Measurements from ENCODE around the gene ACSF2. TPM values are rescaled to one million over a fixed set of nuclear protein-coding genes. Genes with fewer than 3 reads are reported as not detected.
"Not testable (repeated sequence)": the region's sequence is repeated elsewhere in the genome, so short reads cannot be mapped to it uniquely, and the experiment has no call there.

ACSF2 gene
- total RNA-seq, 2 experiments from 2014 or later, result 33.1 to 33.4 TPM

DNA sequence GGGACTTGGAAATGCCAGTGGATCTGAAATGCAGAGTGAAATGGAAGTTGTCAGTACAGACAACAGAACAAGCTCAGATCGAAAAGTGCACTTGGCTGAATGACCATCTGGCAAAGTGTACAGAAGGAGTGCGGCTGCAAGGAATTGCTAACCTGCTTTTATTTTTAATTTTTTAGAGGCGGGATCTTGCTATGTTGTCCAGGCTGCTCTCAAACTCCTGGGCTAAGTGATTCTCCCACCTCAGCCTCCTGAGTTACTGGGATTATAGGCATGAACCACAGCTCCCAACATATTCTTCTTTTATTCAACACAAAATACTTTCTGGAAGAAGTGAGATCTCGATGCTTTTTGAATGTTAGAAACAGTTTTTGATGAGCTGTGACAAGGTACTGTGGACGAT, 32.3 kb upstream of the ACSF2 start:
- POLR2A ChIA-PET, result interaction anchor here (0.8 kb wide), 1 partner anchor 8 kb away, joined by 3 read pairs; no protein-coding TSS in a partner anchor
- ATAC-seq (no peak), DNase-seq (no peak)
- Mint-ChIP-seq H3K27ac (no peak overlapping the region), H3K27me3 (ENCODE audit: low read depth) (no peaks in the 10 kb centered on the region), H3K4me3 (no peak overlapping the region), H3K9me3 (ENCODE audit: insufficient read depth) (no peaks in the 10 kb centered on the region), H3K4me1 (ENCODE audit: low read depth) (peaks cover 27% of the 10 kb centered on the region), H3K36me3 (ENCODE audit: low read depth) (peaks cover 50% of the 10 kb centered on the region)
- CTCF ChIA-PET, result interaction anchor here (6.9 kb wide), 1 partner anchor 31 kb away, joined by 84 read pairs; no protein-coding TSS in a partner anchor

DNA sequence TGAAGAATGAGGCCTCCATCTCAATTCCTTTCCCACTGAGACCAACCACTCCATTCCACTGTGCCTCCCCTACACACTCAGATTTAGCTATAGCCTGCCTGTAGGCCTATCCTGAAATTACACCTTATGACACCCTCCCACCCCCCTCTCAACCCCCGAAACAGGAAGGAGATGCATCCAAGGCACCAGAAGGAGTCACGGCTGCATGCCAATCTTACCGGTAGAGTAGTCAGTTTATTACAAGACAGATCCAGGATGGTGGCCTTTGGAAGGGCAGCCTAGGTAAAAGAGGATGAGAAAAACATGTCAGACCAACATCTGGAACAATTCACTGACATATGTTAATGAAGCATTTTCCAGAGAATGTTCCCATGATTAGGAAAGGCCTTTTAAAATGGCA, 31.3 kb upstream of the ACSF2 start:
- Mint-ChIP-seq H3K27me3 (ENCODE audit: low read depth) (no peaks in the 10 kb centered on the region), H3K4me3 (peak overlapping the region; percentile 93), H3K27ac (no peak overlapping the region), H3K4me1 (ENCODE audit: low read depth) (peaks cover 27% of the 10 kb centered on the region), H3K9me3 (ENCODE audit: insufficient read depth) (no peaks in the 10 kb centered on the region), H3K36me3 (ENCODE audit: low read depth) (peaks cover 43% of the 10 kb centered on the region)
- no peak for DNase-seq
- ChIA-PET POLR2A (interaction anchor here (4.2 kb wide), 1 partner anchor 20 kb away, joined by 53 read pairs; the partner anchor contains the start of genes EME1 and MRPL27), CTCF (interaction anchor here (6.9 kb wide), 1 partner anchor 32 kb away, joined by 84 read pairs; no protein-coding TSS in a partner anchor)
- no peak for ATAC-seq

DNA sequence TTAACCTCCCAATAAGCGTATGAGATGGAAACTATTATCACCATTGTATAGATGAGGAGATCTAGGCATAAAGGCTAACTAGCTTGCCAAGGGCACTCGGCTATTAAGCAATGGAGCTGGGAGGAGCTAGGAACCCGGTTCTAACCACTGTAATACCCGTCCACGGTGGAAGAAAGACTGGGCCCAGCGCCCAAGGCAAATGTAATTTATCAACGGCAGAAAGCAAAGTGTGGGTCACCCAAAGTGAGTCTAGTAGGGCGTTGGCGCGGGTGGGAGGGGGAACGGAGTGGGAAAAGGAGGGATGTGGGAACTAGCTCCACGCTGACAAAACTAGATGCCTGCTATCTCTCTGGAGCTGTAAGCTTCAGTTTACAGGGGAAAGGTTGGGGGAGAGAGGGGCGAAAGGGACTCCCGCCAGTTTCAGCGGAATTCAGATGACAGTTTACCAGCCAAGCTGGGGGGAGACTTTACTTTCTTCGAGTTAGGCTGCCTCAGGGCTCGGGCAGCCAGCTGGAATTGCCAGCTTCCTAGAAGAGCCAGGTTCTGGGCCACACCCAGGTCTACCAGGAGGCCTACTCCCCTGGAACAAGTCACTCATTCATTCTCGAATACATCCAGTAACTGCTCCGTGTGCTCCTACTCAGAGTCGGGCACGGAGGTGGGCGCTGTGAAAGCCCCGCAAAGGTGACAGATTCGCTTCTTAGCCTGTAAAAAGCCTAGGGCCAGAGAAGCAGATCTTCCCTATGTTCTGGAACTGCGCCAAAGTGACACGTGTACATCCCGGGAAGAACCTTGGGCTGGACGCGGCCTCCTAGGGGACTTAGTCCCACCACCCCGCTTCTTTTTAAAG, 29.5 kb upstream of the ACSF2 start:
- CTCF ChIA-PET, result interaction anchor here (0.7 to 6.9 kb wide), 45 partner anchors 7 to 1964 kb away, joined by 3 to 84 read pairs (median 6); partner anchors contain the start of genes ACSF2, EME1, MRPL27 and RSAD1

DNA sequence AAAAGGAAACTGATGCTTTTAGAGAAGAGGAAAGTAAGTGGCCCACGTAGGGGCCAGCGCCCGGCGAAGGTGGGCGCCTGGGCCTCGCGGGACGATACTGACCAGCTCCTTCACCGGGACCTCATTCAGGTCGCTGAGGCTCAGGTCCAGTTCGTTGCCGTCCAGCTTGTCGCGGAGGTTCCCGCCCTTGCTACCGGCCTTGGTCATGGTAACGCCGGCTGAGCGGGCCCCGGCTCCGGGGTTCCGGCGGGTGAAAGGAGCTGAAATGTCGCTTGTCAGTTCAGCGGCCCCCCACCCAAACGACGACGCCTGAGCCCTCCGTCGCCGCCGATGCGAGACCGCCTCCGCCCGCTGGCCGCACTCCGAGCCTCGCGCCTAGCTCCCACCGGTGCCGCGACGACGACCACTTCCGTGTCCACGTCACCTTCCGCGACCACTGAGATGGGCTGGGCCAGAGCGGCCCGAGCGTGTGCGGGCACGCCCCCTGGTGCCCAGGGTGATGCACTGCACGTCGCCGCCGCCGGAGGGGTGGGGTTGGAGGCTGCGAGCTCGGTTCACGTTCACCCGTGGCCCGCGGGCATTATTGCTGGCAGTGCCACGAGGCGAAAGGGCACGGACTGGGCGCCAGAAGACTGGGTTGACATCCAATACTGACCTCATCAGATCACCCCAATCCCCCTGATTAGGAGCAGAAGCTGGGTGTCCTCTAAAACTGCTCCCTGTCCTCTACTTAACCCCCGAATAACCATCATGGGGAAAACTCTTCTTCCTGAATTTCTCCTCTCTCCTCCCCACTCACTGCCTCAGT, 28.7 kb upstream of the ACSF2 start, which contains the start of gene LRRC59:
LRRC59 (minus strand) TSS at position 413 of the 808 bp plus-strand sequence; CDS start at position 207, 206 bp downstream.
- peak; percentile 96 for ATAC-seq
- H3K27me3 Mint-ChIP-seq (ENCODE audit: low read depth), result no peaks in the 10 kb centered on the region
- POLR2A ChIA-PET, result interaction anchor here (0.5 to 4.2 kb wide), 21 partner anchors 8 to 728 kb away, joined by 3 to 53 read pairs (median 4); partner anchors contain the start of genes EME1, MRPL27, RSAD1 and XYLT2

More for the DNA sequence above, 29.5 kb upstream of the ACSF2 start:
- H3K27ac Mint-ChIP-seq, result peak overlapping the region; percentile 94
- H3K4me3 Mint-ChIP-seq, result peak overlapping the region; percentile 93
- no peaks in the 10 kb centered on the region for H3K9me3 Mint-ChIP-seq (ENCODE audit: insufficient read depth)
- H3K27me3 Mint-ChIP-seq (ENCODE audit: low read depth), result no peaks in the 10 kb centered on the region
- ATAC-seq (peak; percentile 18), DNase-seq (peak; percentile 36)
- peaks cover 39% of the 10 kb centered on the region for H3K36me3 Mint-ChIP-seq (ENCODE audit: low read depth)
- peaks cover 27% of the 10 kb centered on the region for H3K4me1 Mint-ChIP-seq (ENCODE audit: low read depth)
- POLR2A ChIA-PET, result interaction anchor here (0.5 to 4.2 kb wide), 22 partner anchors 8 to 728 kb away, joined by 3 to 53 read pairs (median 4); partner anchors contain the start of genes EME1, MRPL27, RSAD1 and XYLT2

DNA sequence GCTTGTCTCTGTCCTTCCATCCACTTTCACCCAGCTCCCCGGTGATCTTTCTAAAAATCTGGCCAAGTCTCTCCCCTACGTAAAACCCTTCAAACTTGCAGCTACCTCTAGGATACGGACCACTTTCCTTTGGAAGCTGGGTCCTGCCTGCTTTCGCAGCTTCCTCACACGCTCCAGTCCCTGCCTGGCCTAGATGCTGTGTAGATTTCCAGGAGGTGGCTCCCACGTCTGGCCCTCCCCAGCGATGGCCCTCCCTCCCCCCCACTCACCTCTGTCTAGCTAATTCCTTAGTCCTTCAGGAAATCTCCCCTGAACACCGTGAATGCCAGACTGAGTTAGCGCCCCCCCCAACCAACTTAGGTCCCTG, 28.1 kb upstream of the ACSF2 start:
- ChIA-PET CTCF (interaction anchor here (0.8 to 6.9 kb wide), 36 partner anchors 9 to 1966 kb away, joined by 3 to 84 read pairs (median 6); partner anchors contain the start of genes ACSF2, ANKRD40, COL1A1 and EME1), POLR2A (interaction anchor here (0.5 to 4.2 kb wide), 15 partner anchors 7 to 79 kb away, joined by 3 to 53 read pairs (median 6); partner anchors contain the start of genes EME1, MRPL27 and XYLT2)
- H3K4me3 Mint-ChIP-seq, result peak overlapping the region; percentile 93
- no peaks in the 10 kb centered on the region for H3K27me3 Mint-ChIP-seq (ENCODE audit: low read depth)
- H3K9me3 Mint-ChIP-seq (ENCODE audit: insufficient read depth), result no peaks in the 10 kb centered on the region
- no peak for DNase-seq
- H3K27ac Mint-ChIP-seq, result peak overlapping the region; percentile 94
- peaks cover 27% of the 10 kb centered on the region for H3K4me1 Mint-ChIP-seq (ENCODE audit: low read depth)
- ATAC-seq, result no peak
- H3K36me3 Mint-ChIP-seq (ENCODE audit: low read depth), result peaks cover 32% of the 10 kb centered on the region

More for the DNA sequence above, 28.7 kb upstream of the ACSF2 start, which contains the start of gene LRRC59:
- peak within 1 kb of the TSS; percentile 93 for H3K4me3 Mint-ChIP-seq
- peaks cover 36% of the 10 kb centered on the region for H3K36me3 Mint-ChIP-seq (ENCODE audit: low read depth)
- H3K9me3 Mint-ChIP-seq (ENCODE audit: insufficient read depth), result no peaks in the 10 kb centered on the region
- DNase-seq, result peak; percentile 94
- peak within 1 kb of the TSS; percentile 94 for H3K27ac Mint-ChIP-seq
- peaks cover 27% of the 10 kb centered on the region for H3K4me1 Mint-ChIP-seq (ENCODE audit: low read depth)
- CTCF ChIA-PET, result interaction anchor here (0.7 to 6.9 kb wide), 47 partner anchors 8 to 1965 kb away, joined by 3 to 84 read pairs (median 6); partner anchors contain the start of genes ACSF2, ANKRD40, EME1 and MRPL27

DNA sequence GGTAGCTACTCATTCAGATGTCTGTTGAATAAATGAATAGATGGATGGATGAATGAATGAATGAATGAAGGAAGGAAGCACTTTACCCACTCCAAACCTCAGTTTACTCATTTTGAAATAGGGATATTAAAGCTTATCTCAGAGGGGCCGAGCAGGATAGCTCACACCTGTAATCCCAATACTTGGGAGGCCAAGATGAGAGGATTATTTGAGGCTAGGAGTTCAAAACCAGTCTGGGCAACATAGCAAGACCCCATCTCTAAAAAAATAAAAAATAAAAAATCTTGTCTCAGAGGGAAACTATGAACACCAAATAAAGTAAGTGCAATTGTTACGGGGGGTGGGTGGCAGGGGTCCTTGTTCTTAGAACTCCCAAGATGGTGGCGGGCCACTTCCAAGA, 27.3 kb upstream of the ACSF2 start:
- ChIA-PET POLR2A (interaction anchor here (1.3 to 4.2 kb wide), 6 partner anchors 8 to 73 kb away, joined by 5 to 53 read pairs (median 18); partner anchors contain the start of genes EME1 and MRPL27), CTCF (interaction anchor here (0.8 to 6.9 kb wide), 13 partner anchors 8 to 310 kb away, joined by 3 to 84 read pairs (median 19); partner anchors contain the start of genes ACSF2, ANKRD40, COL1A1 and EME1)
- H3K4me3 Mint-ChIP-seq; DNase-seq; H3K27me3 Mint-ChIP-seq (ENCODE audit: low read depth); H3K9me3 Mint-ChIP-seq (ENCODE audit: insufficient read depth); H3K27ac Mint-ChIP-seq; ATAC-seq: not testable (repeated sequence)
- Mint-ChIP-seq H3K36me3 (ENCODE audit: low read depth) (peaks cover 24% of the 10 kb centered on the region), H3K4me1 (ENCODE audit: low read depth) (peaks cover 27% of the 10 kb centered on the region)

DNA sequence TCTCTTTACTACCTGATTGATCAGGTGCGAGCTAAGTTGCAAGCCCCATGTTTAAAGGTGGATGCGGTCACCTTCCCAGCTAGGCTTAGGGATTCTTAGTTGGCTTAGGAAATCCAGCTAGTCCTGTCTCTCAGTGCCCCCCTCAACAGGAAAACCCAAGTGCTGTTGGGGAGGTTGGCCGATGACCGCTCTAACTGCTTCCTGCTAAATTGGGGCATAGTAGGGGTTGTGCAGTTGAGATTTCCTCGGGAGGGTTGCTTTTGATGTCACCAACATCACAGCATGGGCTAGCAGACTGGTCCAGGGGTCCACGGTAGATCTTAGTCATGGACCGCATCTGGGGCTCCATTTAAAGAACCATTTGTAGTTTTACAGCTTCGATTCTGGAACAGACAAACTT, 26.4 kb upstream of the ACSF2 start:
- ChIA-PET POLR2A (interaction anchor here (1.3 kb wide), 1 partner anchor 38 kb away, joined by 5 read pairs; no protein-coding TSS in a partner anchor), CTCF (interaction anchor here (3.1 to 6.9 kb wide), 4 partner anchors 14 to 79 kb away, joined by 15 to 84 read pairs (median 38); partner anchors contain the start of genes ACSF2 and RSAD1)
- H3K27me3 Mint-ChIP-seq (ENCODE audit: low read depth); H3K4me3 Mint-ChIP-seq; DNase-seq; ATAC-seq; H3K9me3 Mint-ChIP-seq (ENCODE audit: insufficient read depth); H3K27ac Mint-ChIP-seq: not testable (repeated sequence)
- peaks cover 16% of the 10 kb centered on the region for H3K36me3 Mint-ChIP-seq (ENCODE audit: low read depth)
- peaks cover 23% of the 10 kb centered on the region for H3K4me1 Mint-ChIP-seq (ENCODE audit: low read depth)

DNA sequence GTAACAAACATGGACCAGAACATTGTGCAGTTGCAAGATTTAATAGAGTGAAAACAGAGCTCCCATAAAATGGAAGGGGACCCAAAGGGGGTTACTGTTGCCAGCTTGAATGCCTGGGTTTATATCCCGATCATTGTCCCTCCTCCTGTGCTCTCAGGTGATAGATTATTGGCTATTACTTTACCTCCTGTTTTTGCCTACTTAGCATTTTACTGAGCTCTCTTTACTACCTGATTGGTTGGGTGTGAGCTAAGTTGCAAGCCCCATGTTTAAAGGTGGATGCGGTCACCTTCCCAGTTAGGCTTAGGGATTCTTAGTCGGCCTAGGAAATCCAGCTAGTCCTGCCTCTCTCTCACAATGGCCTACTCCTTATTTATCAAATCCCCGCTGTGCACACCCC, 20.7 kb upstream of the ACSF2 start:
- H3K4me3 Mint-ChIP-seq; H3K27ac Mint-ChIP-seq; H3K9me3 Mint-ChIP-seq (ENCODE audit: insufficient read depth); H3K36me3 Mint-ChIP-seq (ENCODE audit: low read depth); DNase-seq; H3K4me1 Mint-ChIP-seq (ENCODE audit: low read depth); ATAC-seq: not testable (repeated sequence)
- ChIA-PET CTCF (interaction anchor here (1.2 to 3.2 kb wide), 2 partner anchors 8 to 62 kb away, joined by 3 to 19 read pairs; partner anchors contain the start of gene LRRC59), POLR2A (interaction anchor here (1.2 kb wide), 1 partner anchor 8 kb away, joined by 4 read pairs; the partner anchor contains the start of gene LRRC59)
- H3K27me3 Mint-ChIP-seq (ENCODE audit: low read depth), result peaks cover 20% of the 10 kb centered on the region

DNA sequence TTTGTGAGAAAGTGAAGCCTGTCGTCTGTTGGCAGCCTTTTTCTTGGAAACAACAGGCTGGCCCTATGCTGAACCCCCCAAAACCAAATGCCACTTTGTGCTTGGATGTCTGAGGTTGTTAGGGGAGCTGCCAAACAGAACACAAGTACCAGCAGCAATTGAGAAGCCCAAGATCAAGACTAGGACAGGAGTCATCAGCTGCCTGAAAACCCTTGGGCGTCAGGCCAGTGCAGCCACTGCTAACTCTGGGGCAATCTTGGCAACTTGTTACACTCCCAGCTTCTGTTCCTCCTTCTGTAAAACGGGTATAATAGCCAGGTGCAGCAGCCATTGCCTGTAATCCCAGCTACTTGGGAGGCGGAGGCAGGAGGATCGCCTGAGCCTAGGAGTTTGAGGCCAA, 19.4 kb upstream of the ACSF2 start:
- ChIA-PET POLR2A (interaction anchor here (0.6 to 1.8 kb wide), 2 partner anchors 9 to 73 kb away, joined by 3 to 18 read pairs; partner anchors contain the start of gene LRRC59), CTCF (interaction anchor here (3.2 kb wide), 1 partner anchor 9 kb away, joined by 19 read pairs; the partner anchor contains the start of gene LRRC59)
- Mint-ChIP-seq H3K27me3 (ENCODE audit: low read depth) (peaks cover 20% of the 10 kb centered on the region), H3K9me3 (ENCODE audit: insufficient read depth) (no peaks in the 10 kb centered on the region), H3K4me3 (no peak overlapping the region), H3K4me1 (ENCODE audit: low read depth) (no peaks in the 10 kb centered on the region), H3K36me3 (ENCODE audit: low read depth) (no peaks in the 10 kb centered on the region), H3K27ac (no peak overlapping the region)
- ATAC-seq (no peak), DNase-seq (no peak)

DNA sequence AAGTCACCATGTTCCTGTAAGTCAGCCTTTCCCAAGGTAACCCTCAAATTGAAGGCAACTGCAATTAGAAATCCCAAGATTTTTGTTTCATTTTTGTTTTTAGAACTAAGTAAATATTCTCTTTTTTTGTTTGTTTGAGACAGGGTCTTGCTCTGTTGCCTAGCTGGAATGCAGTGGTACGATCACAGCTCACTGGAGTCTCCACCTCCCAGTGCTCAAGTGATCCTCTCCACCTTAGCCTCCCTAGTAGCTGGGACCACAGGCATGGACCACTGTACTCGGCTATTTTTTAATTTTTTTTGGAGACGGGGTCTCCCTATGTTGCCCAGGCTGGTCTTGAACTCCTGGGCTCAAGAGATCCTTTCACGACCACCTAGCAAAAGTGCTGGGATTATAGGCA, 18.1 kb upstream of the ACSF2 start:
- no peak overlapping the region for H3K4me3 Mint-ChIP-seq
- ATAC-seq, result no peak
- no peaks in the 10 kb centered on the region for H3K4me1 Mint-ChIP-seq (ENCODE audit: low read depth)
- H3K9me3 Mint-ChIP-seq (ENCODE audit: insufficient read depth), result no peaks in the 10 kb centered on the region
- H3K27ac Mint-ChIP-seq, result no peak overlapping the region
- CTCF ChIA-PET, result interaction anchor here (3.2 kb wide), 1 partner anchor 10 kb away, joined by 19 read pairs; the partner anchor contains the start of gene LRRC59
- no peaks in the 10 kb centered on the region for H3K36me3 Mint-ChIP-seq (ENCODE audit: low read depth)
- POLR2A ChIA-PET, result interaction anchor here (1.8 kb wide), 1 partner anchor 11 kb away, joined by 18 read pairs; the partner anchor contains the start of gene LRRC59
- H3K27me3 Mint-ChIP-seq (ENCODE audit: low read depth), result peaks cover 27% of the 10 kb centered on the region
- DNase-seq, result no peak
